Thyroid gland (tissue), 4 donors: ENCODE data around the gene RIC3. TPM values are rescaled to one million over a fixed set of nuclear protein-coding genes. Genes with fewer than 3 reads are reported as not detected.

Experiments
- DNase-seq, 2 donors: peaks; one replicate each; pipeline ENCODE4 v3.0.0-alpha.2; 2019
- H3K27ac ChIP-seq, 3 donors: fragments of 200-600 bp; sonication (generic); 1 replicate in 2 of 3; 2 replicates in 1 of 3; pipeline ENCODE4 v1.5.1; 2016 to 2019; ENCODE audit warnings: mild to moderate bottlenecking in 1 of 3, moderate library complexity in 1 of 3
- H3K27me3 ChIP-seq: fragments of 200-600 bp; sonication (generic); one replicate; pipeline ENCODE4 v1.5.1; 2019
- H3K36me3 ChIP-seq, 2 donors: fragments of 200-600 bp; sonication (generic); one replicate each; pipeline ENCODE4 v1.5.1; 2016 to 2019
- H3K4me1 ChIP-seq, 2 donors: fragments of 200-600 bp; sonication (generic); one replicate each; pipeline ENCODE4 v1.5.1; 2017 to 2019
- H3K4me3 ChIP-seq, 3 donors: fragments of 200-600 bp; sonication (generic); replicated peaks in 1 of 3; 1 replicate in 2 of 3; 2 replicates in 1 of 3; pipeline ENCODE4 v1.5.1; 2016; ENCODE audit warnings: mild to moderate bottlenecking in 1 of 3
- H3K9me3 ChIP-seq: fragments of 200-600 bp; sonication (generic); one replicate; pipeline ENCODE4 v1.5.1; 2017
- CTCF ChIP-seq, 6 experiments: fragments of 200-600 bp in 3 of 6; fragments of 450-650 bp in 3 of 6; sonication (generic) in 3 of 6; IDR thresholded peaks; one replicate each; pipeline ENCODE4 v1.5.1; 2016 to 2019; ENCODE audit warnings: antibody characterized with exemption in 6 of 6, mild to moderate bottlenecking in 2 of 6, inconsistent platforms in 1 of 6, moderate library complexity in 1 of 6
- POLR2A ChIP-seq, 2 donors: fragments of 450-650 bp; IDR thresholded peaks; one replicate each; pipeline ENCODE4 v1.6.1; 2017; ENCODE audit warnings: antibody characterized with exemption in 2 of 2, mild to moderate bottlenecking in 2 of 2, moderate library complexity in 1 of 2
- WGBS, 2 donors: methylation state at CpG; one replicate each; pipeline ENCODE4 v1.1.5; 2017; 5-methylcytosine and 5-hydroxymethylcytosine counted together
- intact Hi-C: fragments of 100-400 bp; cut with DNase I; formaldehyde crosslinking; loops from one replicate; pipeline ENCODE4 v1.15.1; 2023
- total RNA-seq, 4 donors: library from RNA; depleted of rRNA; stranded (reverse); fragments of >200 nt; gene quantifications; one replicate each; pipeline ENCODE4 v1.2.3, GENCODE V29; 2016

RIC3 gene
- total RNA-seq, 4 donors from 2014 or later, result 38.2 to 96.9 (median 46.9) TPM

DNA sequence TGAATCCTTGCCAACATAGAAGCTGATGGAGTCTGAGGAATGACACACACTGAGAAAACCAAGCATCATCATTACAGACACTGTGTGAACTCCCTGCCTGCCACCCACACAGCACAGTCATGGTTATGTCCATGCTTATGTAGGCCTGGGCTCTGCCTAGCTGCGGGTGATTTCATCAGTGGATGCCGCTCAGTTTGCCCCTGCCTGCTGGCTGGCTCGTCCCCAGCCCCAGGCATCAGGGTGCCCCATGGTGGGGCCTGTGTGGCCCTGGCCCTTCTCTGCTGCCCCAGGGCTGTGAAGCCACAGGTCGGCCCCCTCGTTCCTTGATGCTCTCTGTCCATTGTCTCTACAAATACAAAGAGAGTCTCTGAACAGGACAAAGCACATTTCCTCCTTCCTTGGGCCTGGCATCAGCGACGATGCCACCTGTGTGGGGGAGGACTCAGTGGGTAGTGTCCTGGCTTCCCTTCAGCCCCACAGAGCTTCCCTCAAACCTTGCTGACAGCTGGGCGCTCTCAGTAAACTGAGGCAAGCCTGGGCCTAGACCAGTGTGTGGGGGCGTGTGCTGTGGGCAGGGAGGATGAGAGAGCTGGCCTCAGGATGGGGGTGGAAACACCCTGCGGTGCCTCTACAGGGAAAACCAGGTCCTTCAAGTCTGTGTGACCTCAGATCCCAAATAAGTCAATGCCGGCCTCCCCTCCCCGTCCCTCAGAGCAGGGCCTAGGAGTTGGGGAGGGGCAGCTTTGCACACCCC, 107.8 kb downstream of the RIC3 start:
- TF ChIP-seq CTCF (IDR thresholded peaks at IDR 0.05) (no peak), POLR2A (IDR thresholded peaks at IDR 0.05) (no peak)
- H3K27ac ChIP-seq, result peak overlapping the region in 2 of 3 donors; percentile 27 to 59

GRCh38 chr11:8060146-8060719, 108.6 kb downstream of the RIC3 start:
- Histone ChIP-seq H3K27ac (peak overlapping the region; percentile 41 to 67 (median 59)), H3K4me1 (peaks cover 30 to 63% of the 10 kb centered on the region in 2 donors), H3K4me3 (no peak overlapping the region), H3K27me3 (no peaks in the 10 kb centered on the region), H3K36me3 (no peaks in the 10 kb centered on the region), H3K9me3 (no peaks in the 10 kb centered on the region)
- no peak for TF ChIP-seq CTCF (IDR thresholded peaks at IDR 0.05)
- DNase-seq, result no peak
- intact Hi-C loops, result no loop called here
- 82 to 84% methylated on average over 3 of the region's 3 CpGs for WGBS, 2 donors

More for the DNA sequence above, 107.8 kb downstream of the RIC3 start:
- Histone ChIP-seq H3K9me3 (no peaks in the 10 kb centered on the region), H3K4me3 (no peak overlapping the region), H3K4me1 (peaks cover 30 to 68% of the 10 kb centered on the region in 2 donors), H3K36me3 (no peaks in the 10 kb centered on the region), H3K27me3 (no peaks in the 10 kb centered on the region)
- 88 to 90% methylated on average over 8 to 10 of the region's 12 CpGs for WGBS, 2 donors
- DNase-seq, result no peak
- intact Hi-C loops, result no loop called here

- WGBS, 2 donors, result 20 to 27% methylated on average over 10 of the region's 10 CpGs
- TF ChIP-seq CTCF (IDR thresholded peaks at IDR 0.05), result no peak
- TF ChIP-seq POLR2A (IDR thresholded peaks at IDR 0.05), result peak in 1 of 2 donors; percentile 33
- H3K36me3 ChIP-seq, result no peaks in the 10 kb centered on the region
- no peaks in the 10 kb centered on the region for H3K9me3 ChIP-seq
- H3K27ac ChIP-seq, result peak overlapping the region; percentile 41 to 67 (median 59)
- intact Hi-C loops, result no loop called here
- H3K4me1 ChIP-seq, result peaks cover 30 to 58% of the 10 kb centered on the region in 2 donors
- H3K4me3 ChIP-seq, result no peak overlapping the region
- peak; percentile 76 to 81 for DNase-seq
- no peaks in the 10 kb centered on the region for H3K27me3 ChIP-seq
Observed at GRCh38 chr11:8059571-8060011, 109.2 kb downstream of the RIC3 start.

DNA sequence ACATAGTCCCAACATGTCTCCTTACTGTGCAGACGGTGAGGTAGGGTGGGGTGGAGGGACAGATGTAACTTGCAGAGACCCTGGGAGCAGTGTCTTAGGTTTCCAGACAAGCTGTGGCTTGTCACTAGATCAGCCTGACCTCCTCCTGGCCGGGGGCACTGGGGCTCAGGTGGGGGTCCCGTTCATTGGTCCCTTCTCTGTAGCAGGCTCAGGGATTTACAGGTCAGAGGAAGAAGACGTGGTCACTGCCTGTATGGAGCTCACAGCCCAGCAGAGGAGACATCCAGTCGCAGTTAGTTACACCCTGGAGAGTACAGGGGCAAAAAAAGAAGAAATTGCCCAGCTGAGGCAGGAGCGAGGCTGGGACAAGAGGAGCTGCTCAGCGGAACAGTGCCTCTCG, 109.8 kb downstream of the RIC3 start:
- Histone ChIP-seq H3K36me3 (no peaks in the 10 kb centered on the region), H3K27ac (peak overlapping the region; percentile 41 to 67 (median 59)), H3K4me1 (peaks cover 30 to 52% of the 10 kb centered on the region in 2 donors), H3K9me3 (no peaks in the 10 kb centered on the region), H3K27me3 (no peaks in the 10 kb centered on the region), H3K4me3 (no peak overlapping the region)
- no peak for TF ChIP-seq CTCF (IDR thresholded peaks at IDR 0.05)
- TF ChIP-seq POLR2A (IDR thresholded peaks at IDR 0.05), result no peak
- intact Hi-C loops, result no loop called here
- DNase-seq, result no peak
- 64 to 77% methylated on average over 7 to 8 of the region's 8 CpGs for WGBS, 2 donors

- Histone ChIP-seq H3K27me3 (no peaks in the 10 kb centered on the region), H3K9me3 (no peaks in the 10 kb centered on the region), H3K4me3 (no peak overlapping the region), H3K4me1 (peaks cover 24 to 44% of the 10 kb centered on the region in 2 donors), H3K27ac (peak overlapping the region in 1 of 3 donors; percentile 67), H3K36me3 (no peaks in the 10 kb centered on the region)
- intact Hi-C loops, result no loop called here
- DNase-seq, result no peak
- TF ChIP-seq CTCF (IDR thresholded peaks at IDR 0.05), result no peak
- no peak for TF ChIP-seq POLR2A (IDR thresholded peaks at IDR 0.05)
- 96 to 97% methylated on average over 9 of the region's 9 CpGs for WGBS, 2 donors
Observed at GRCh38 chr11:8058216-8058615, 110.6 kb downstream of the RIC3 start.
